IMR-90 (cell line): ENCODE results near the gene CD276. TPM values are rescaled to one million over a fixed set of nuclear protein-coding genes. Genes with fewer than 3 reads are reported as not detected.

Source experiments
- ATAC-seq: fragments of 200-7000 bp; cut with Tn5 transposase; 2 replicates; pipeline ENCODE4 v1.9.1; 2020; ENCODE audit warnings: low read depth, mild to moderate bottlenecking, moderate library complexity
- BruUV-seq: library from RNA; stranded (reverse); fragments of 400-500 nt; replicated peaks from 2 replicates; lab custom pipeline; 2021; lab: Mats Ljungman, UMichigan
- CTCF ChIA-PET: fragments of 300-600 bp; formaldehyde crosslinking; extraction: SDS; loops from one replicate; lab custom pipeline; 2021; ENCODE audit warnings: antibody characterized with exemption; lab: Yijun Ruan, JAX
- POLR2A ChIA-PET: fragments of 300-600 bp; sonication (Branson Sonifier 250); formaldehyde crosslinking; loops from one replicate; lab custom pipeline; 2022; ENCODE audit warnings: antibody characterized with exemption; ENCODE audit not compliant: unreplicated experiment; lab: Charles Lee
- DNase-seq: peaks from one replicate; pipeline ENCODE4 v3.0.0; 2013
- H2AFZ ChIP-seq: replicated peaks from 2 replicates; pipeline ENCODE3; 2013; ENCODE audit warnings: low read length, mild to moderate bottlenecking; ENCODE audit not compliant: poor library complexity
- H2AK5ac ChIP-seq: 2 replicates; pipeline ENCODE4 v1.6.1; 2013; ENCODE audit warnings: low read depth, low read length, inconsistent platforms
- H2AK9ac ChIP-seq: replicated peaks from 2 replicates; pipeline ENCODE3; 2013; ENCODE audit warnings: mild to moderate bottlenecking, low read depth, low read length, moderate library complexity; ENCODE audit not compliant: poor library complexity
- H2BK120ac ChIP-seq: 2 replicates; pipeline ENCODE4 v1.6.1; 2013; ENCODE audit warnings: low read depth, low read length, inconsistent platforms
- H2BK15ac ChIP-seq: 3 replicates; pipeline ENCODE4 v1.6.1; 2013; ENCODE audit warnings: low read depth, low read length, inconsistent platforms
- H2BK20ac ChIP-seq: 2 replicates; pipeline ENCODE4 v1.6.1; 2013; ENCODE audit warnings: low read depth, mild to moderate bottlenecking, inconsistent platforms, low read length, moderate library complexity
- H2BK5ac ChIP-seq: 2 replicates; pipeline ENCODE4 v1.6.1; 2013; ENCODE audit warnings: mild to moderate bottlenecking, low read depth, low read length, inconsistent platforms; ENCODE audit not compliant: poor library complexity, severe bottlenecking
- H3K14ac ChIP-seq: replicated peaks from 2 replicates; pipeline ENCODE4 v1.6.1; 2013; ENCODE audit warnings: low read depth, low read length, inconsistent platforms
- H3K18ac ChIP-seq: 2 replicates; pipeline ENCODE4 v1.6.1; 2013; ENCODE audit warnings: low read depth, low read length, control low read depth
- H3K23ac ChIP-seq: 2 replicates; pipeline ENCODE4 v1.6.1; 2013; ENCODE audit warnings: low read depth, low read length, inconsistent platforms
- H3K27ac ChIP-seq: 2 replicates; pipeline ENCODE4 v1.5.1; 2013; ENCODE audit warnings: mild to moderate bottlenecking, control low read depth, low read length; ENCODE audit not compliant: insufficient read depth
- H3K27me3 ChIP-seq: 2 replicates; pipeline ENCODE4 v1.6.1; 2013; ENCODE audit warnings: low read length; ENCODE audit not compliant: control insufficient read depth, insufficient read depth
- H3K36me3 ChIP-seq: 2 replicates; pipeline ENCODE4 v1.6.1; 2013; ENCODE audit warnings: low read length, mixed read lengths; ENCODE audit not compliant: control insufficient read depth, insufficient read depth
- H3K4ac ChIP-seq: 2 replicates; pipeline ENCODE4 v1.6.1; 2013; ENCODE audit warnings: low read depth, low read length, inconsistent platforms
- H3K4me1 ChIP-seq: 2 replicates; pipeline ENCODE4 v1.6.1; 2013; ENCODE audit warnings: low read length, mixed read lengths; ENCODE audit not compliant: control insufficient read depth, insufficient read depth
- H3K4me2 ChIP-seq: 2 replicates; pipeline ENCODE4 v1.6.1; 2013; ENCODE audit warnings: low read depth, mild to moderate bottlenecking, control low read depth, low read length, moderate library complexity
- H3K4me3 ChIP-seq: 2 replicates; pipeline ENCODE4 v1.5.1; 2013; ENCODE audit warnings: low read depth, mild to moderate bottlenecking, control low read depth, low read length, moderate library complexity; ENCODE audit not compliant: insufficient read depth
- H3K56ac ChIP-seq: 2 replicates; pipeline ENCODE4 v1.6.1; 2013; ENCODE audit warnings: low read length, inconsistent platforms; ENCODE audit not compliant: insufficient read depth; ENCODE audit errors: extremely low read depth
- H3K79me1 ChIP-seq, 2 experiments: 2 replicates each; pipeline ENCODE4 v1.6.1; 2013; ENCODE audit warnings: low read length in 2 of 2, inconsistent platforms in 1 of 2, low read depth in 1 of 2
- H3K9ac ChIP-seq: 2 replicates; pipeline ENCODE4 v1.6.1; 2013; ENCODE audit warnings: low read depth, low read length, control low read depth
- H3K9me1 ChIP-seq: 2 replicates; pipeline ENCODE4 v1.6.1; 2013; ENCODE audit warnings: low read length, inconsistent platforms; ENCODE audit not compliant: insufficient read depth
- H3K9me3 ChIP-seq: 2 replicates; pipeline ENCODE4 v1.6.1; 2013; ENCODE audit warnings: low read length; ENCODE audit not compliant: control insufficient read depth, insufficient read depth
- H4K20me1 ChIP-seq: 2 replicates; pipeline ENCODE4 v1.6.1; 2013; ENCODE audit warnings: low read length, inconsistent platforms; ENCODE audit not compliant: insufficient read depth
- H4K5ac ChIP-seq: 2 replicates; pipeline ENCODE4 v1.6.1; 2013; ENCODE audit warnings: mild to moderate bottlenecking, low read depth, low read length, control low read depth
- H4K8ac ChIP-seq, 2 experiments: 2 replicates each; pipeline ENCODE4 v1.6.1; 2013; ENCODE audit warnings: low read depth in 2 of 2, low read length in 2 of 2, control low read depth in 1 of 2, inconsistent platforms in 1 of 2
- H4K91ac ChIP-seq: 2 replicates; pipeline ENCODE4 v1.6.1; 2013; ENCODE audit warnings: low read depth, low read length, inconsistent platforms; ENCODE audit not compliant: insufficient read depth
- BHLHE40 ChIP-seq: fragments of 150-350 bp; IDR thresholded peaks from 2 replicates; pipeline ENCODE4 v1.6.1; 2016; ENCODE audit warnings: mild to moderate bottlenecking, low read depth, low read length
- CEBPB ChIP-seq: IDR thresholded peaks from 2 replicates; pipeline ENCODE4 v1.6.1; 2012; ENCODE audit warnings: low read depth, low read length, improper control_type of control experiment
- CHD1 ChIP-seq: IDR thresholded peaks from 2 replicates; pipeline ENCODE4 v1.6.1; 2012; ENCODE audit warnings: low read depth, low read length, improper control_type of control experiment
- FOS ChIP-seq: fragments of 150-350 bp; IDR thresholded peaks from 2 replicates; pipeline ENCODE4 v1.6.1; 2016; ENCODE audit warnings: low read depth, low read length
- MAFK ChIP-seq: IDR thresholded peaks from 2 replicates; pipeline ENCODE4 v1.6.1; 2012; ENCODE audit warnings: low read depth, low read length, improper control_type of control experiment
- MAZ ChIP-seq: IDR thresholded peaks from 2 replicates; pipeline ENCODE4 v1.6.1; 2012; ENCODE audit warnings: low read depth, mild to moderate bottlenecking, low read length, improper control_type of control experiment, moderate library complexity, borderline replicate concordance
- MXI1 ChIP-seq: IDR thresholded peaks from 2 replicates; pipeline ENCODE4 v1.6.1; 2012; ENCODE audit warnings: low read depth, mild to moderate bottlenecking, low read length, moderate library complexity, borderline replicate concordance
- NFE2L2 ChIP-seq: fragments of 150-350 bp; IDR thresholded peaks from 2 replicates; pipeline ENCODE4 v1.6.1; 2016; ENCODE audit warnings: low read depth, mild to moderate bottlenecking, low read length
- POLR2A ChIP-seq: IDR thresholded peaks from 2 replicates; pipeline ENCODE4 v1.6.1; 2012; ENCODE audit warnings: mild to moderate bottlenecking, low read depth, low read length
- RAD21 ChIP-seq: IDR thresholded peaks from 2 replicates; pipeline ENCODE4 v1.6.1; 2012; ENCODE audit warnings: low read length, improper control_type of control experiment
- RCOR1 ChIP-seq: IDR thresholded peaks from 2 replicates; pipeline ENCODE4 v1.6.1; 2012; ENCODE audit warnings: mild to moderate bottlenecking, low read length, improper control_type of control experiment; ENCODE audit not compliant: insufficient replicate concordance
- RFX5 ChIP-seq: IDR thresholded peaks from 2 replicates; pipeline ENCODE4 v1.8.0; 2012; ENCODE audit warnings: low read depth, mild to moderate bottlenecking, low read length, moderate library complexity
- SMC3 ChIP-seq: fragments of 150-350 bp; IDR thresholded peaks from 2 replicates; pipeline ENCODE4 v1.6.1; 2016; ENCODE audit warnings: low read depth, mild to moderate bottlenecking, antibody characterized with exemption, low read length, moderate library complexity
- WGBS, 2 experiments: methylation state at CpG; one replicate each; pipeline versions ENCODE4 v1.1.5 to v1.1.7; 2013; ENCODE audit warnings: missing lambda C conversion rate in 2 of 2; ENCODE audit not compliant: insufficient read length in 1 of 2; ENCODE audit errors: extremely low coverage in 2 of 2; 5-methylcytosine and 5-hydroxymethylcytosine counted together
- dilution Hi-C: fragments of 300-500 bp; cut with HindIII; formaldehyde crosslinking; loops from one replicate; pipeline ENCODE4 v1.14.3; 2018; ENCODE audit warnings: low sequenced_read_pairs; ENCODE audit not compliant: unreplicated experiment
- in situ Hi-C: fragments of 300-500 bp; cut with MboI; formaldehyde crosslinking; loops from 3 replicates; pipeline ENCODE4 v1.14.3; 2019; ENCODE audit warnings: low sequenced_read_pairs, inconsistent platforms, mixed read lengths
- intact Hi-C: fragments of 100-400 bp; cut with micrococcal nuclease; formaldehyde crosslinking; loops from 2 replicates; pipeline ENCODE4 v1.10.0; 2022
- polyA plus RNA-seq, 3 experiments: library from polyadenylated mRNA; depleted of rRNA; stranded (reverse); fragments of >200 nt; gene quantifications; 2 replicates each; pipeline ENCODE4 v1.2.3, GENCODE V29; 2012; ENCODE audit warnings: low replicate concordance in 1 of 3
- total RNA-seq: library from RNA; depleted of rRNA; stranded (reverse); fragments of >200 nt; gene quantifications from 2 replicates; pipeline ENCODE4 v1.2.3, GENCODE V29; 2012
- TF ChIP-seq, protein P1 (sequence below): conservative IDR thresholded peaks from 2 replicates; pipeline ENCODE4 v1.5.1; 2012; ENCODE audit warnings: mild to moderate bottlenecking, low read depth, low read length, improper control_type of control experiment
- TF ChIP-seq, protein P2 (sequence below): fragments of 150-350 bp; IDR thresholded peaks from 2 replicates; pipeline ENCODE4 v1.6.1; 2016; ENCODE audit warnings: low read depth, mild to moderate bottlenecking, low read length, moderate library complexity, borderline replicate concordance
- TF ChIP-seq, protein P3 (sequence below): fragments of 150-350 bp; IDR thresholded peaks from 2 replicates; pipeline ENCODE4 v1.6.1; 2017; ENCODE audit warnings: mild to moderate bottlenecking, antibody characterized with exemption, low read length, low read depth

The CD276 gene
- total and polyA plus RNA-seq, 2 of the 4 experiments (the other 2 are of a cell fraction) = 30.8 to 149 TPM

DNA sequence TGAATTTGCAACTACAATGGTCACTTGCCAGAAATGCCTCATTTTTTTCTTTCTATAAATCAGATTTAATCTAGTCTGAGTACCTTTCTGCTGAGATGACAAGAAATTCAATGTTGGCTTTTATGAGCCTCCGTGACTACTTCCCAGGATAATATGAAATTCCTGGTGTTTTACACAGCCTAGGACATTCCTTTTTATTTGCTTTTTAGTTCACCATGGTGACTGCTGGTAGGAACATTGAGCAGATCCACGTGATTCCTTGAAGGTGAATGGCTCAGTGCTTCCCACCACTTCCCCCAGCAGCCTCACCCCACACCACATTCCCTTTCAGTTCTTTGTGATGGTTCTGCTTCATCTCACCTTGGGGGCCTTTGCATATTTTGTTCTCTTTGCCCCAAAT, 46.7 kb upstream of the CD276 start:
- H4K20me1 ChIP-seq = peaks cover 4% of the 10 kb centered on the region
- in situ Hi-C loops (loop anchor here (5.0 kb wide), 1 partner anchor 60 kb away; no protein-coding TSS in a partner anchor), intact Hi-C loops (loop anchor here (5.0 kb wide), 1 partner anchor 45 kb away; the partner anchor contains the start of gene CD276), dilution Hi-C loops (no loop called here)
- H3K18ac ChIP-seq = no peak overlapping the region
- no peak overlapping the region for H3K4me3 ChIP-seq
- no peak overlapping the region for H3K23ac ChIP-seq
- H2BK15ac ChIP-seq = no peak overlapping the region
- no peak overlapping the region for H3K9ac ChIP-seq
- no peak overlapping the region for H2BK120ac ChIP-seq
- H2AK5ac ChIP-seq = no peak overlapping the region
- H2AFZ ChIP-seq = no peak overlapping the region
- H3K4me2 ChIP-seq = no peak overlapping the region
- peaks cover 11% of the 10 kb centered on the region for H3K4me1 ChIP-seq
- no peak overlapping the region for H2AK9ac ChIP-seq
- no TSS peak for BruUV-seq
- POLR2A ChIA-PET = no interaction called here
- H3K9me1 ChIP-seq = peaks cover 6% of the 10 kb centered on the region
- H4K8ac ChIP-seq = no peak overlapping the region
- no peaks in the 10 kb centered on the region for H3K36me3 ChIP-seq
- TF ChIP-seq MAFK (no peak; the same call in 1 of the 2 replicates), CHD1 (no peak), BHLHE40 (no peak), POLR2A (no peak), RFX5 (no peak), CEBPB (no peak), MAZ (no peak), MXI1 (no peak), NFE2L2 (no peak), FOS (no peak), RCOR1 (no peak), SMC3 (no peak), RAD21 (no peak)
- TF ChIP-seq, protein P1, sequence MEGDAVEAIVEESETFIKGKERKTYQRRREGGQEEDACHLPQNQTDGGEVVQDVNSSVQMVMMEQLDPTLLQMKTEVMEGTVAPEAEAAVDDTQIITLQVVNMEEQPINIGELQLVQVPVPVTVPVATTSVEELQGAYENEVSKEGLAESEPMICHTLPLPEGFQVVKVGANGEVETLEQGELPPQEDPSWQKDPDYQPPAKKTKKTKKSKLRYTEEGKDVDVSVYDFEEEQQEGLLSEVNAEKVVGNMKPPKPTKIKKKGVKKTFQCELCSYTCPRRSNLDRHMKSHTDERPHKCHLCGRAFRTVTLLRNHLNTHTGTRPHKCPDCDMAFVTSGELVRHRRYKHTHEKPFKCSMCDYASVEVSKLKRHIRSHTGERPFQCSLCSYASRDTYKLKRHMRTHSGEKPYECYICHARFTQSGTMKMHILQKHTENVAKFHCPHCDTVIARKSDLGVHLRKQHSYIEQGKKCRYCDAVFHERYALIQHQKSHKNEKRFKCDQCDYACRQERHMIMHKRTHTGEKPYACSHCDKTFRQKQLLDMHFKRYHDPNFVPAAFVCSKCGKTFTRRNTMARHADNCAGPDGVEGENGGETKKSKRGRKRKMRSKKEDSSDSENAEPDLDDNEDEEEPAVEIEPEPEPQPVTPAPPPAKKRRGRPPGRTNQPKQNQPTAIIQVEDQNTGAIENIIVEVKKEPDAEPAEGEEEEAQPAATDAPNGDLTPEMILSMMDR = no peak
- TF ChIP-seq, protein P2, sequence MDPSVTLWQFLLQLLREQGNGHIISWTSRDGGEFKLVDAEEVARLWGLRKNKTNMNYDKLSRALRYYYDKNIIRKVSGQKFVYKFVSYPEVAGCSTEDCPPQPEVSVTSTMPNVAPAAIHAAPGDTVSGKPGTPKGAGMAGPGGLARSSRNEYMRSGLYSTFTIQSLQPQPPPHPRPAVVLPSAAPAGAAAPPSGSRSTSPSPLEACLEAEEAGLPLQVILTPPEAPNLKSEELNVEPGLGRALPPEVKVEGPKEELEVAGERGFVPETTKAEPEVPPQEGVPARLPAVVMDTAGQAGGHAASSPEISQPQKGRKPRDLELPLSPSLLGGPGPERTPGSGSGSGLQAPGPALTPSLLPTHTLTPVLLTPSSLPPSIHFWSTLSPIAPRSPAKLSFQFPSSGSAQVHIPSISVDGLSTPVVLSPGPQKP = no peak
- TF ChIP-seq, protein P3, sequence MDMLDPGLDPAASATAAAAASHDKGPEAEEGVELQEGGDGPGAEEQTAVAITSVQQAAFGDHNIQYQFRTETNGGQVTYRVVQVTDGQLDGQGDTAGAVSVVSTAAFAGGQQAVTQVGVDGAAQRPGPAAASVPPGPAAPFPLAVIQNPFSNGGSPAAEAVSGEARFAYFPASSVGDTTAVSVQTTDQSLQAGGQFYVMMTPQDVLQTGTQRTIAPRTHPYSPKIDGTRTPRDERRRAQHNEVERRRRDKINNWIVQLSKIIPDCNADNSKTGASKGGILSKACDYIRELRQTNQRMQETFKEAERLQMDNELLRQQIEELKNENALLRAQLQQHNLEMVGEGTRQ = no peak
- DNase-seq (no peak), ATAC-seq (no peak)
- peaks cover 8% of the 10 kb centered on the region for H3K27me3 ChIP-seq
- CTCF ChIA-PET = interaction anchor here (0.8 to 4.7 kb wide), 3 partner anchors 20 to 142 kb away, joined by 3 to 33 read pairs (median 10); no protein-coding TSS in a partner anchor
- H4K5ac ChIP-seq = no peak overlapping the region
- no peak overlapping the region for H3K4ac ChIP-seq
- H3K56ac ChIP-seq = no peak overlapping the region
- H2BK5ac ChIP-seq = no peak overlapping the region
- WGBS, 2 experiments = no CpG with 5 or more reads among the region's 2 CpGs
- no peak overlapping the region for H3K27ac ChIP-seq
- peaks cover 4 to 14% of the 10 kb centered on the region in 2 experiments; a peak in 2 of 4 replicates for H3K79me1 ChIP-seq
- H4K91ac ChIP-seq = no peak overlapping the region
- H3K14ac ChIP-seq = no peak overlapping the region
- H2BK20ac ChIP-seq = no peak overlapping the region
- H3K9me3 ChIP-seq = peaks cover 4% of the 10 kb centered on the region; the same call in 1 of the 2 replicates
